Measurements from ENCODE around the gene REM1.
A peak's percentile ranks its signal among the peaks of the same experiment; 100 is the strongest.
"Not testable (repeated sequence)": the region's sequence is repeated elsewhere in the genome, so short reads cannot be mapped to it uniquely, and the experiment has no call there.

The REM1 gene

GRCh38 chr20:31502884-31503673, 28.0 kb downstream of the REM1 start:
- H3K27me3 Mint-ChIP-seq: peaks cover 22% of the 10 kb centered on the region
- H3K4me3 Mint-ChIP-seq, H3K9me3 Mint-ChIP-seq, H3K4me1 Mint-ChIP-seq: not testable (repeated sequence)
- peak; percentile 72 to 78 for DNase-seq
- peak; percentile 97 for ATAC-seq
- peak overlapping the region in 1 of 2 donors; percentile 27 for H3K27ac Mint-ChIP-seq

GRCh38 chr20:31505903-31506302, 30.8 kb downstream of the REM1 start:
- ATAC-seq (no peak), DNase-seq (no peak)
- Mint-ChIP-seq H3K4me1 (no peaks in the 10 kb centered on the region), H3K27me3 (peaks cover 33% of the 10 kb centered on the region), H3K27ac (no peak overlapping the region), H3K9me3 (peaks cover 0 to 7% of the 10 kb centered on the region in 2 donors), H3K4me3 (no peak overlapping the region)

GRCh38 chr20:31508517-31509244, 33.6 kb downstream of the REM1 start:
- ATAC-seq (no peak), DNase-seq (no peak)
- H3K27ac Mint-ChIP-seq: no peak overlapping the region
- peaks cover 0 to 7% of the 10 kb centered on the region in 2 donors for H3K9me3 Mint-ChIP-seq
- H3K4me1 Mint-ChIP-seq: no peaks in the 10 kb centered on the region
- H3K27me3 Mint-ChIP-seq: peaks cover 29% of the 10 kb centered on the region
- H3K4me3 Mint-ChIP-seq: no peak overlapping the region

- Mint-ChIP-seq H3K4me3 (peak within 1 kb of the TSS in 1 of 2 donors; percentile 74), H3K4me1 (peaks cover 7% of the 10 kb centered on the region), H3K9me3 (no peaks in the 10 kb centered on the region), H3K27me3 (peaks cover 1% of the 10 kb centered on the region), H3K27ac (peak within 1 kb of the TSS; percentile 55 to 75)
- DNase-seq (peak; percentile 85 to 88), ATAC-seq (peak; percentile 88)
Measured at GRCh38 chr20:31514154-31515071, 39.3 kb downstream of the REM1 start, which contains the start of gene HM13. HM13 (plus strand) TSS chr20:31514442; CDS start chr20:31514552, 110 bp downstream.

GRCh38 chr20:31515072-31515774, 40.1 kb downstream of the REM1 start:
- ATAC-seq (no peak), DNase-seq (no peak)
- Mint-ChIP-seq H3K4me3 (no peak overlapping the region), H3K9me3 (no peaks in the 10 kb centered on the region), H3K27me3 (no peaks in the 10 kb centered on the region), H3K4me1 (peaks cover 13% of the 10 kb centered on the region), H3K27ac (no peak overlapping the region)

GRCh38 chr20:31515775-31516107, 40.7 kb downstream of the REM1 start:
- no peak for ATAC-seq
- peak in 1 of 2 donors; percentile 13 for DNase-seq
- no peaks in the 10 kb centered on the region for H3K27me3 Mint-ChIP-seq

GRCh38 chr20:31516166-31516565, 41.1 kb downstream of the REM1 start:
- no peak overlapping the region for H3K4me3 Mint-ChIP-seq
- DNase-seq (no peak), ATAC-seq (no peak)
- H3K27ac Mint-ChIP-seq: no peak overlapping the region
- no peaks in the 10 kb centered on the region for H3K9me3 Mint-ChIP-seq
- peaks cover 22% of the 10 kb centered on the region for H3K4me1 Mint-ChIP-seq
- no peaks in the 10 kb centered on the region for H3K27me3 Mint-ChIP-seq

More at GRCh38 chr20:31515775-31516107, 40.7 kb downstream of the REM1 start:
- Mint-ChIP-seq H3K4me1 (peaks cover 18% of the 10 kb centered on the region), H3K9me3 (no peaks in the 10 kb centered on the region), H3K27ac (no peak overlapping the region), H3K4me3 (no peak overlapping the region)

- Mint-ChIP-seq H3K27me3 (no peaks in the 10 kb centered on the region), H3K27ac (no peak overlapping the region), H3K4me3 (no peak overlapping the region), H3K9me3 (no peaks in the 10 kb centered on the region), H3K4me1 (peaks cover 27% of the 10 kb centered on the region)
- ATAC-seq: peak; percentile 43
- peak in 1 of 2 donors; percentile 23 for DNase-seq
Measured at GRCh38 chr20:31516651-31517050, 41.6 kb downstream of the REM1 start.

GRCh38 chr20:31517373-31517772, 42.3 kb downstream of the REM1 start:
- ATAC-seq (no peak), DNase-seq (no peak)
- H3K27ac Mint-ChIP-seq: no peak overlapping the region
- H3K4me3 Mint-ChIP-seq: no peak overlapping the region
- peaks cover 33% of the 10 kb centered on the region for H3K4me1 Mint-ChIP-seq
- H3K9me3 Mint-ChIP-seq: no peaks in the 10 kb centered on the region
- no peaks in the 10 kb centered on the region for H3K27me3 Mint-ChIP-seq

- not testable (repeated sequence) for ATAC-seq, H3K27me3 Mint-ChIP-seq, DNase-seq, H3K9me3 Mint-ChIP-seq, H3K4me3 Mint-ChIP-seq
- peaks cover 49% of the 10 kb centered on the region for H3K4me1 Mint-ChIP-seq
- H3K27ac Mint-ChIP-seq: peak overlapping the region in 1 of 2 donors; percentile 21
Measured at GRCh38 chr20:31521267-31521666, 46.2 kb downstream of the REM1 start.

- Mint-ChIP-seq H3K27me3 (no peaks in the 10 kb centered on the region), H3K27ac (peak overlapping the region in 1 of 2 donors; percentile 37), H3K4me1 (peaks cover 49% of the 10 kb centered on the region), H3K9me3 (no peaks in the 10 kb centered on the region), H3K4me3 (no peak overlapping the region)
- DNase-seq (no peak), ATAC-seq (no peak)
Measured at GRCh38 chr20:31522731-31523130, 47.6 kb downstream of the REM1 start.

GRCh38 chr20:31523361-31524283, 48.5 kb downstream of the REM1 start:
- Mint-ChIP-seq H3K4me1 (peaks cover 49% of the 10 kb centered on the region), H3K4me3 (no peak overlapping the region), H3K27ac (peak overlapping the region in 1 of 2 donors; percentile 67), H3K9me3 (no peaks in the 10 kb centered on the region), H3K27me3 (no peaks in the 10 kb centered on the region)
- DNase-seq (no peak), ATAC-seq (no peak)

- ATAC-seq: no peak
- Mint-ChIP-seq H3K27ac (no peak overlapping the region), H3K27me3 (no peaks in the 10 kb centered on the region), H3K9me3 (no peaks in the 10 kb centered on the region), H3K4me3 (no peak overlapping the region), H3K4me1 (peaks cover 17% of the 10 kb centered on the region)
- DNase-seq: no peak
Measured at GRCh38 chr20:31527266-31527665, 52.2 kb downstream of the REM1 start.

All from stimulated activated naive CD8-positive, alpha-beta T cell treated with anti-CD3 and anti-CD28 coated beads, Interleukin-15, amount 100 ng/mL, for 72 hours (primary cell).